ENCODE data around the gene OAS3.
A peak's percentile ranks its signal among the peaks of the same experiment; 100 is the strongest.
"Not testable (repeated sequence)": the region's sequence is repeated elsewhere in the genome, so short reads cannot be mapped to it uniquely, and the experiment has no call there.

OAS3 gene

GRCh38 chr12:112937741-112938719 is at the start of gene OAS3:
Gene OAS3 (plus strand): TSS chr12:112938474. CDS start chr12:112938531, 57 bp downstream.
- DNase-seq (ENCODE audit: low spot score), result peak; percentile 32

- DNase-seq (ENCODE audit: low spot score), result no peak
These were observed 46.9 kb upstream of the OAS3 start for GRCh38 chr12:112891093-112892024.

- no peak for DNase-seq (ENCODE audit: low spot score)
These were observed 45.4 kb upstream of the OAS3 start for GRCh38 chr12:112892856-112893255.

GRCh38 chr12:112894128-112894527 is 44.1 kb upstream of the OAS3 start:
- no peak for DNase-seq (ENCODE audit: low spot score)

GRCh38 chr12:112898380-112898779 is 39.9 kb upstream of the OAS3 start:
- no peak for DNase-seq (ENCODE audit: low spot score)

- DNase-seq (ENCODE audit: low spot score), result peak; percentile 9
These were observed 37.8 kb upstream of the OAS3 start for GRCh38 chr12:112900298-112901145.

GRCh38 chr12:112901271-112901670 is 37.0 kb upstream of the OAS3 start:
- no peak for DNase-seq (ENCODE audit: low spot score)

- no peak for DNase-seq (ENCODE audit: low spot score)
These were observed 33.7 kb upstream of the OAS3 start for GRCh38 chr12:112904571-112904970.

- DNase-seq (ENCODE audit: low spot score), result no peak
These were observed 32.7 kb upstream of the OAS3 start for GRCh38 chr12:112905451-112906089.

GRCh38 chr12:112906712-112907414 is 31.4 kb upstream of the OAS3 start, which contains the start of gene OAS1:
Gene OAS1 (plus strand): TSS chr12:112906962. CDS start chr12:112907040, 78 bp downstream.
- no peak for DNase-seq (ENCODE audit: low spot score)

GRCh38 chr12:112907415-112908157 is 30.7 kb upstream of the OAS3 start:
- DNase-seq (ENCODE audit: low spot score), result no peak

- no peak for DNase-seq (ENCODE audit: low spot score)
These were observed 29.7 kb upstream of the OAS3 start for GRCh38 chr12:112908548-112908947.

- DNase-seq (ENCODE audit: low spot score), result no peak
These were observed 28.6 kb upstream of the OAS3 start for GRCh38 chr12:112909693-112910092.

GRCh38 chr12:112913038-112913688 is 25.1 kb upstream of the OAS3 start:
- DNase-seq (ENCODE audit: low spot score), result no peak

- not testable (repeated sequence) for DNase-seq (ENCODE audit: low spot score)
These were observed 24.4 kb upstream of the OAS3 start for GRCh38 chr12:112913888-112914287.

GRCh38 chr12:112916270-112916669 is 22.0 kb upstream of the OAS3 start:
- DNase-seq (ENCODE audit: low spot score), result no peak

- no peak for DNase-seq (ENCODE audit: low spot score)
These were observed 19.2 kb upstream of the OAS3 start for GRCh38 chr12:112919121-112919520.

- no peak for DNase-seq (ENCODE audit: low spot score)
These were observed 13.3 kb upstream of the OAS3 start for GRCh38 chr12:112924986-112925385.

- DNase-seq (ENCODE audit: low spot score), result not testable (repeated sequence)
These were observed 11.7 kb upstream of the OAS3 start for GRCh38 chr12:112926416-112927033.
